IMR-90 (cell line): ENCODE results near the gene KDM6A. TPM values are rescaled to one million over a fixed set of nuclear protein-coding genes. Genes with fewer than 3 reads are reported as not detected.

Experiments used
- ATAC-seq: fragments of 200-7000 bp; cut with Tn5 transposase; 2 replicates; pipeline ENCODE4 v1.9.1; 2020; ENCODE audit warnings: low read depth, mild to moderate bottlenecking, moderate library complexity
- BruUV-seq: library from RNA; stranded (reverse); fragments of 400-500 nt; replicated peaks from 2 replicates; lab custom pipeline; 2021; lab: Mats Ljungman, UMichigan
- CTCF ChIA-PET: fragments of 300-600 bp; formaldehyde crosslinking; extraction: SDS; loops from one replicate; lab custom pipeline; 2021; ENCODE audit warnings: antibody characterized with exemption; lab: Yijun Ruan, JAX
- POLR2A ChIA-PET: fragments of 300-600 bp; sonication (Branson Sonifier 250); formaldehyde crosslinking; loops from one replicate; lab custom pipeline; 2022; ENCODE audit warnings: antibody characterized with exemption; ENCODE audit not compliant: unreplicated experiment; lab: Charles Lee
- DNase-seq: peaks from one replicate; pipeline ENCODE4 v3.0.0; 2013
- H2AFZ ChIP-seq: replicated peaks from 2 replicates; pipeline ENCODE3; 2013; ENCODE audit warnings: low read length, mild to moderate bottlenecking; ENCODE audit not compliant: poor library complexity
- H2AK5ac ChIP-seq: 2 replicates; pipeline ENCODE4 v1.6.1; 2013; ENCODE audit warnings: low read depth, low read length, inconsistent platforms
- H2AK9ac ChIP-seq: replicated peaks from 2 replicates; pipeline ENCODE3; 2013; ENCODE audit warnings: mild to moderate bottlenecking, low read depth, low read length, moderate library complexity; ENCODE audit not compliant: poor library complexity
- H2BK120ac ChIP-seq: 2 replicates; pipeline ENCODE4 v1.6.1; 2013; ENCODE audit warnings: low read depth, low read length, inconsistent platforms
- H2BK15ac ChIP-seq: 3 replicates; pipeline ENCODE4 v1.6.1; 2013; ENCODE audit warnings: low read depth, low read length, inconsistent platforms
- H2BK20ac ChIP-seq: 2 replicates; pipeline ENCODE4 v1.6.1; 2013; ENCODE audit warnings: low read depth, mild to moderate bottlenecking, inconsistent platforms, low read length, moderate library complexity
- H2BK5ac ChIP-seq: 2 replicates; pipeline ENCODE4 v1.6.1; 2013; ENCODE audit warnings: mild to moderate bottlenecking, low read depth, low read length, inconsistent platforms; ENCODE audit not compliant: poor library complexity, severe bottlenecking
- H3K14ac ChIP-seq: replicated peaks from 2 replicates; pipeline ENCODE4 v1.6.1; 2013; ENCODE audit warnings: low read depth, low read length, inconsistent platforms
- H3K18ac ChIP-seq: 2 replicates; pipeline ENCODE4 v1.6.1; 2013; ENCODE audit warnings: low read depth, low read length, control low read depth
- H3K23ac ChIP-seq: 2 replicates; pipeline ENCODE4 v1.6.1; 2013; ENCODE audit warnings: low read depth, low read length, inconsistent platforms
- H3K27ac ChIP-seq: 2 replicates; pipeline ENCODE4 v1.5.1; 2013; ENCODE audit warnings: mild to moderate bottlenecking, control low read depth, low read length; ENCODE audit not compliant: insufficient read depth
- H3K27me3 ChIP-seq: 2 replicates; pipeline ENCODE4 v1.6.1; 2013; ENCODE audit warnings: low read length; ENCODE audit not compliant: control insufficient read depth, insufficient read depth
- H3K36me3 ChIP-seq: 2 replicates; pipeline ENCODE4 v1.6.1; 2013; ENCODE audit warnings: low read length, mixed read lengths; ENCODE audit not compliant: control insufficient read depth, insufficient read depth
- H3K4ac ChIP-seq: 2 replicates; pipeline ENCODE4 v1.6.1; 2013; ENCODE audit warnings: low read depth, low read length, inconsistent platforms
- H3K4me1 ChIP-seq: 2 replicates; pipeline ENCODE4 v1.6.1; 2013; ENCODE audit warnings: low read length, mixed read lengths; ENCODE audit not compliant: control insufficient read depth, insufficient read depth
- H3K4me2 ChIP-seq: 2 replicates; pipeline ENCODE4 v1.6.1; 2013; ENCODE audit warnings: low read depth, mild to moderate bottlenecking, control low read depth, low read length, moderate library complexity
- H3K4me3 ChIP-seq: 2 replicates; pipeline ENCODE4 v1.5.1; 2013; ENCODE audit warnings: low read depth, mild to moderate bottlenecking, control low read depth, low read length, moderate library complexity; ENCODE audit not compliant: insufficient read depth
- H3K56ac ChIP-seq: 2 replicates; pipeline ENCODE4 v1.6.1; 2013; ENCODE audit warnings: low read length, inconsistent platforms; ENCODE audit not compliant: insufficient read depth; ENCODE audit errors: extremely low read depth
- H3K79me1 ChIP-seq, 2 experiments: 2 replicates each; pipeline ENCODE4 v1.6.1; 2013; ENCODE audit warnings: low read length in 2 of 2, inconsistent platforms in 1 of 2, low read depth in 1 of 2
- H3K9ac ChIP-seq: 2 replicates; pipeline ENCODE4 v1.6.1; 2013; ENCODE audit warnings: low read depth, low read length, control low read depth
- H3K9me1 ChIP-seq: 2 replicates; pipeline ENCODE4 v1.6.1; 2013; ENCODE audit warnings: low read length, inconsistent platforms; ENCODE audit not compliant: insufficient read depth
- H3K9me3 ChIP-seq: 2 replicates; pipeline ENCODE4 v1.6.1; 2013; ENCODE audit warnings: low read length; ENCODE audit not compliant: control insufficient read depth, insufficient read depth
- H4K20me1 ChIP-seq: 2 replicates; pipeline ENCODE4 v1.6.1; 2013; ENCODE audit warnings: low read length, inconsistent platforms; ENCODE audit not compliant: insufficient read depth
- H4K5ac ChIP-seq: 2 replicates; pipeline ENCODE4 v1.6.1; 2013; ENCODE audit warnings: mild to moderate bottlenecking, low read depth, low read length, control low read depth
- H4K8ac ChIP-seq, 2 experiments: 2 replicates each; pipeline ENCODE4 v1.6.1; 2013; ENCODE audit warnings: low read depth in 2 of 2, low read length in 2 of 2, control low read depth in 1 of 2, inconsistent platforms in 1 of 2
- H4K91ac ChIP-seq: 2 replicates; pipeline ENCODE4 v1.6.1; 2013; ENCODE audit warnings: low read depth, low read length, inconsistent platforms; ENCODE audit not compliant: insufficient read depth
- BHLHE40 ChIP-seq: fragments of 150-350 bp; IDR thresholded peaks from 2 replicates; pipeline ENCODE4 v1.6.1; 2016; ENCODE audit warnings: mild to moderate bottlenecking, low read depth, low read length
- CEBPB ChIP-seq: IDR thresholded peaks from 2 replicates; pipeline ENCODE4 v1.6.1; 2012; ENCODE audit warnings: low read depth, low read length, improper control_type of control experiment
- CHD1 ChIP-seq: IDR thresholded peaks from 2 replicates; pipeline ENCODE4 v1.6.1; 2012; ENCODE audit warnings: low read depth, low read length, improper control_type of control experiment
- FOS ChIP-seq: fragments of 150-350 bp; IDR thresholded peaks from 2 replicates; pipeline ENCODE4 v1.6.1; 2016; ENCODE audit warnings: low read depth, low read length
- MAFK ChIP-seq: IDR thresholded peaks from 2 replicates; pipeline ENCODE4 v1.6.1; 2012; ENCODE audit warnings: low read depth, low read length, improper control_type of control experiment
- MAZ ChIP-seq: IDR thresholded peaks from 2 replicates; pipeline ENCODE4 v1.6.1; 2012; ENCODE audit warnings: low read depth, mild to moderate bottlenecking, low read length, improper control_type of control experiment, moderate library complexity, borderline replicate concordance
- MXI1 ChIP-seq: IDR thresholded peaks from 2 replicates; pipeline ENCODE4 v1.6.1; 2012; ENCODE audit warnings: low read depth, mild to moderate bottlenecking, low read length, moderate library complexity, borderline replicate concordance
- NFE2L2 ChIP-seq: fragments of 150-350 bp; IDR thresholded peaks from 2 replicates; pipeline ENCODE4 v1.6.1; 2016; ENCODE audit warnings: low read depth, mild to moderate bottlenecking, low read length
- POLR2A ChIP-seq: IDR thresholded peaks from 2 replicates; pipeline ENCODE4 v1.6.1; 2012; ENCODE audit warnings: mild to moderate bottlenecking, low read depth, low read length
- RAD21 ChIP-seq: IDR thresholded peaks from 2 replicates; pipeline ENCODE4 v1.6.1; 2012; ENCODE audit warnings: low read length, improper control_type of control experiment
- RCOR1 ChIP-seq: IDR thresholded peaks from 2 replicates; pipeline ENCODE4 v1.6.1; 2012; ENCODE audit warnings: mild to moderate bottlenecking, low read length, improper control_type of control experiment; ENCODE audit not compliant: insufficient replicate concordance
- RFX5 ChIP-seq: IDR thresholded peaks from 2 replicates; pipeline ENCODE4 v1.8.0; 2012; ENCODE audit warnings: low read depth, mild to moderate bottlenecking, low read length, moderate library complexity
- SMC3 ChIP-seq: fragments of 150-350 bp; IDR thresholded peaks from 2 replicates; pipeline ENCODE4 v1.6.1; 2016; ENCODE audit warnings: low read depth, mild to moderate bottlenecking, antibody characterized with exemption, low read length, moderate library complexity
- WGBS, 2 experiments: methylation state at CpG; one replicate each; pipeline versions ENCODE4 v1.1.5 to v1.1.7; 2013; ENCODE audit warnings: missing lambda C conversion rate in 2 of 2; ENCODE audit not compliant: insufficient read length in 1 of 2; ENCODE audit errors: extremely low coverage in 2 of 2; 5-methylcytosine and 5-hydroxymethylcytosine counted together
- dilution Hi-C: fragments of 300-500 bp; cut with HindIII; formaldehyde crosslinking; loops from one replicate; pipeline ENCODE4 v1.14.3; 2018; ENCODE audit warnings: low sequenced_read_pairs; ENCODE audit not compliant: unreplicated experiment
- in situ Hi-C: fragments of 300-500 bp; cut with MboI; formaldehyde crosslinking; loops from 3 replicates; pipeline ENCODE4 v1.14.3; 2019; ENCODE audit warnings: low sequenced_read_pairs, inconsistent platforms, mixed read lengths
- intact Hi-C: fragments of 100-400 bp; cut with micrococcal nuclease; formaldehyde crosslinking; loops from 2 replicates; pipeline ENCODE4 v1.10.0; 2022
- polyA plus RNA-seq, 3 experiments: library from polyadenylated mRNA; depleted of rRNA; stranded (reverse); fragments of >200 nt; gene quantifications; 2 replicates each; pipeline ENCODE4 v1.2.3, GENCODE V29; 2012; ENCODE audit warnings: low replicate concordance in 1 of 3
- total RNA-seq: library from RNA; depleted of rRNA; stranded (reverse); fragments of >200 nt; gene quantifications from 2 replicates; pipeline ENCODE4 v1.2.3, GENCODE V29; 2012
- TF ChIP-seq, protein P1 (sequence below): fragments of 150-350 bp; IDR thresholded peaks from 2 replicates; pipeline ENCODE4 v1.6.1; 2016; ENCODE audit warnings: low read depth, mild to moderate bottlenecking, low read length, moderate library complexity, borderline replicate concordance
- TF ChIP-seq, protein P2 (sequence below): fragments of 150-350 bp; IDR thresholded peaks from 2 replicates; pipeline ENCODE4 v1.6.1; 2017; ENCODE audit warnings: mild to moderate bottlenecking, antibody characterized with exemption, low read length, low read depth
- TF ChIP-seq, protein P3 (sequence below): conservative IDR thresholded peaks from 2 replicates; pipeline ENCODE4 v1.5.1; 2012; ENCODE audit warnings: mild to moderate bottlenecking, low read depth, low read length, improper control_type of control experiment

KDM6A gene
- total and polyA plus RNA-seq, 2 of the 4 experiments (the other 2 are of a cell fraction): 11.7 to 24.9 TPM

DNA sequence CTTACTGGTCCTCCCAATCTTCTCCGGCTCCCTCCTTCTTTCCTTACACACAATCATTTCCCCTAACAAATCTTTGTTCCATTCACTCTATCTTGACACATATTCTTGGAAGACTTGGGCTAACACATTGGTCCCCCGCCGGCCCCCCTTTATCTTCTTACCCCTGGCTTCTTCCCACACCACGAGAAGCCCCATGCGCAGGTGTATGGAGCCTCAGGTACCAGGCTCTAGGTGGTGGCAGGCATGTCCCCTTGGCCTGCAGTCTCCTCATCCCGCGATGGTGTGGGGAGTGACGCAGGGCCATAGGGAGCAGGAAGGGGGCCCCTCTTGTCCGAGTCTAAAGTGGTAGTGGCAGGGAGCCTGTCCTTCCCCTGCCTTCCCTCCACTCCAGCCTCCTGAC lies 277.8 kb downstream of the KDM6A start:
- CTCF ChIA-PET: no interaction called here
- H3K14ac ChIP-seq: no peak overlapping the region
- H3K4ac ChIP-seq: no peak overlapping the region
- no peaks in the 10 kb centered on the region for H3K9me1 ChIP-seq
- POLR2A ChIA-PET: no interaction called here
- H2BK5ac ChIP-seq: no peak overlapping the region
- H3K79me1 ChIP-seq: no peaks in the 10 kb centered on the region
- H4K91ac ChIP-seq: no peak overlapping the region
- BruUV-seq: no TSS peak
- no peak for ATAC-seq
- peaks cover 17% of the 10 kb centered on the region for H3K27me3 ChIP-seq
- dilution Hi-C loops: no loop called here
- no peaks in the 10 kb centered on the region for H3K36me3 ChIP-seq
- no peak overlapping the region for H3K9ac ChIP-seq
- TF ChIP-seq CHD1: no peak
- TF ChIP-seq CEBPB: no peak
- no peak for TF ChIP-seq POLR2A
- TF ChIP-seq, protein P1, sequence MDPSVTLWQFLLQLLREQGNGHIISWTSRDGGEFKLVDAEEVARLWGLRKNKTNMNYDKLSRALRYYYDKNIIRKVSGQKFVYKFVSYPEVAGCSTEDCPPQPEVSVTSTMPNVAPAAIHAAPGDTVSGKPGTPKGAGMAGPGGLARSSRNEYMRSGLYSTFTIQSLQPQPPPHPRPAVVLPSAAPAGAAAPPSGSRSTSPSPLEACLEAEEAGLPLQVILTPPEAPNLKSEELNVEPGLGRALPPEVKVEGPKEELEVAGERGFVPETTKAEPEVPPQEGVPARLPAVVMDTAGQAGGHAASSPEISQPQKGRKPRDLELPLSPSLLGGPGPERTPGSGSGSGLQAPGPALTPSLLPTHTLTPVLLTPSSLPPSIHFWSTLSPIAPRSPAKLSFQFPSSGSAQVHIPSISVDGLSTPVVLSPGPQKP: no peak
- TF ChIP-seq MAFK: no peak
- no peak for TF ChIP-seq BHLHE40
- TF ChIP-seq MAZ: no peak
- TF ChIP-seq NFE2L2: no peak
- TF ChIP-seq SMC3: no peak
- TF ChIP-seq RFX5: no peak
- TF ChIP-seq, protein P2, sequence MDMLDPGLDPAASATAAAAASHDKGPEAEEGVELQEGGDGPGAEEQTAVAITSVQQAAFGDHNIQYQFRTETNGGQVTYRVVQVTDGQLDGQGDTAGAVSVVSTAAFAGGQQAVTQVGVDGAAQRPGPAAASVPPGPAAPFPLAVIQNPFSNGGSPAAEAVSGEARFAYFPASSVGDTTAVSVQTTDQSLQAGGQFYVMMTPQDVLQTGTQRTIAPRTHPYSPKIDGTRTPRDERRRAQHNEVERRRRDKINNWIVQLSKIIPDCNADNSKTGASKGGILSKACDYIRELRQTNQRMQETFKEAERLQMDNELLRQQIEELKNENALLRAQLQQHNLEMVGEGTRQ: no peak
- TF ChIP-seq, protein P3, sequence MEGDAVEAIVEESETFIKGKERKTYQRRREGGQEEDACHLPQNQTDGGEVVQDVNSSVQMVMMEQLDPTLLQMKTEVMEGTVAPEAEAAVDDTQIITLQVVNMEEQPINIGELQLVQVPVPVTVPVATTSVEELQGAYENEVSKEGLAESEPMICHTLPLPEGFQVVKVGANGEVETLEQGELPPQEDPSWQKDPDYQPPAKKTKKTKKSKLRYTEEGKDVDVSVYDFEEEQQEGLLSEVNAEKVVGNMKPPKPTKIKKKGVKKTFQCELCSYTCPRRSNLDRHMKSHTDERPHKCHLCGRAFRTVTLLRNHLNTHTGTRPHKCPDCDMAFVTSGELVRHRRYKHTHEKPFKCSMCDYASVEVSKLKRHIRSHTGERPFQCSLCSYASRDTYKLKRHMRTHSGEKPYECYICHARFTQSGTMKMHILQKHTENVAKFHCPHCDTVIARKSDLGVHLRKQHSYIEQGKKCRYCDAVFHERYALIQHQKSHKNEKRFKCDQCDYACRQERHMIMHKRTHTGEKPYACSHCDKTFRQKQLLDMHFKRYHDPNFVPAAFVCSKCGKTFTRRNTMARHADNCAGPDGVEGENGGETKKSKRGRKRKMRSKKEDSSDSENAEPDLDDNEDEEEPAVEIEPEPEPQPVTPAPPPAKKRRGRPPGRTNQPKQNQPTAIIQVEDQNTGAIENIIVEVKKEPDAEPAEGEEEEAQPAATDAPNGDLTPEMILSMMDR: no peak
- TF ChIP-seq FOS: no peak
- TF ChIP-seq RAD21: no peak
- TF ChIP-seq RCOR1: no peak
- TF ChIP-seq MXI1: no peak
- no peak overlapping the region for H3K56ac ChIP-seq
- no peaks in the 10 kb centered on the region for H4K20me1 ChIP-seq
- no peak overlapping the region for H3K4me3 ChIP-seq
- H2BK120ac ChIP-seq: no peak overlapping the region
- no peaks in the 10 kb centered on the region for H3K4me1 ChIP-seq
- no peak overlapping the region for H4K8ac ChIP-seq
- no peak overlapping the region for H3K4me2 ChIP-seq
- no peak overlapping the region for H3K18ac ChIP-seq
- intact Hi-C loops: no loop called here
- no peak overlapping the region for H2BK15ac ChIP-seq
- H2AK5ac ChIP-seq: no peak overlapping the region
- no peak for DNase-seq
- H3K9me3 ChIP-seq: no peaks in the 10 kb centered on the region
- H3K27ac ChIP-seq: no peak overlapping the region
- in situ Hi-C loops: no loop called here
- no peak overlapping the region for H2AFZ ChIP-seq
- no peak overlapping the region for H2BK20ac ChIP-seq
- no peak overlapping the region for H2AK9ac ChIP-seq
- 80 to 86% methylated on average over 1 of the region's 9 CpGs for WGBS, 2 experiments
- no peak overlapping the region for H4K5ac ChIP-seq
- H3K23ac ChIP-seq: no peak overlapping the region
